ENCODE measurements around the gene GALNT14.

Gene GALNT14

GRCh38 chr2:30940839-30941238 lies 197.4 kb downstream of the GALNT14 start:
- DNase-seq (ENCODE audit: low read depth): no peak
- no peak for TF ChIP-seq CTCF (conservative IDR thresholded peaks at IDR 0.05; ENCODE audit: low read depth, low read length)
- H3K4me3 ChIP-seq (ENCODE audit: low read length): no peak overlapping the region

- no peak overlapping the region for H3K4me3 ChIP-seq (ENCODE audit: low read length)
- TF ChIP-seq CTCF (conservative IDR thresholded peaks at IDR 0.05; ENCODE audit: low read depth, low read length): no peak
- no peak for DNase-seq (ENCODE audit: low read depth)
These were observed 198.9 kb downstream of the GALNT14 start for GRCh38 chr2:30939364-30939763.

GRCh38 chr2:30938196-30938595 lies 200.0 kb downstream of the GALNT14 start:
- no peak for TF ChIP-seq CTCF (conservative IDR thresholded peaks at IDR 0.05; ENCODE audit: low read depth, low read length)
- no peak for DNase-seq (ENCODE audit: low read depth)

GRCh38 chr2:30936977-30937376 lies 201.3 kb downstream of the GALNT14 start:
- no peak for DNase-seq (ENCODE audit: low read depth)
- no peak for TF ChIP-seq CTCF (conservative IDR thresholded peaks at IDR 0.05; ENCODE audit: low read depth, low read length)
- H3K4me3 ChIP-seq (ENCODE audit: low read length): no peak overlapping the region

More at GRCh38 chr2:30938196-30938595, 200.0 kb downstream of the GALNT14 start:
- H3K4me3 ChIP-seq (ENCODE audit: low read length): no peak overlapping the region

GRCh38 chr2:30935795-30936194 lies 202.4 kb downstream of the GALNT14 start:
- DNase-seq (ENCODE audit: low read depth): no peak
- TF ChIP-seq CTCF (conservative IDR thresholded peaks at IDR 0.05; ENCODE audit: low read depth, low read length): no peak
- H3K4me3 ChIP-seq (ENCODE audit: low read length): no peak overlapping the region

- DNase-seq (ENCODE audit: low read depth): peak; percentile 36
- no peak overlapping the region for H3K4me3 ChIP-seq (ENCODE audit: low read length)
- TF ChIP-seq CTCF (conservative IDR thresholded peaks at IDR 0.05; ENCODE audit: low read depth, low read length): no peak
These were observed 204.2 kb downstream of the GALNT14 start for GRCh38 chr2:30934066-30934465.

GRCh38 chr2:30933496-30933895 lies 204.7 kb downstream of the GALNT14 start:
- no peak for DNase-seq (ENCODE audit: low read depth)
- no peak overlapping the region for H3K4me3 ChIP-seq (ENCODE audit: low read length)
- TF ChIP-seq CTCF (conservative IDR thresholded peaks at IDR 0.05; ENCODE audit: low read depth, low read length): no peak

Data from retinal pigment epithelial cell (primary cell).